ENCODE measurements around the gene GFOD1.

GFOD1 gene

DNA sequence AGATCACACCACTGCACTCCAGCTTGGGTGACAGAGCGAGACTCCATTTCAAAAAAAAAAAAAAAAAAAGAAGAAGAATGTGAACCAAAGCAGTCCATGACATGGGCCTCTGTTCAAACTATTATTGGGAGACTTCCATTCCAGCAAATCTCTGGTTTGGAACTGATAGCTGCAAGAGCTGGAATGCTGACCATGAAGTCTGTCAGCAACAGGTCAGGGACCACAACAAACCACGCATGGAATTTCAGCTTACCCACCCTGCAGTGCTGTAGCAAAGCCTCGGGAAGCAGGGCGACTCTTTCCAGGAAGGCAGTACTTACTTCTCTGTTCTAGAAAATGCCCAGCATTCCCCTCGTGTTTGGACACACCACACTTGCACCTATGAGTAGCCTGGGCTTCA lies 125.0 kb downstream of the GFOD1 start:
- no peak for DNase-seq (ENCODE audit: low spot score)
- TF ChIP-seq, protein P1, sequence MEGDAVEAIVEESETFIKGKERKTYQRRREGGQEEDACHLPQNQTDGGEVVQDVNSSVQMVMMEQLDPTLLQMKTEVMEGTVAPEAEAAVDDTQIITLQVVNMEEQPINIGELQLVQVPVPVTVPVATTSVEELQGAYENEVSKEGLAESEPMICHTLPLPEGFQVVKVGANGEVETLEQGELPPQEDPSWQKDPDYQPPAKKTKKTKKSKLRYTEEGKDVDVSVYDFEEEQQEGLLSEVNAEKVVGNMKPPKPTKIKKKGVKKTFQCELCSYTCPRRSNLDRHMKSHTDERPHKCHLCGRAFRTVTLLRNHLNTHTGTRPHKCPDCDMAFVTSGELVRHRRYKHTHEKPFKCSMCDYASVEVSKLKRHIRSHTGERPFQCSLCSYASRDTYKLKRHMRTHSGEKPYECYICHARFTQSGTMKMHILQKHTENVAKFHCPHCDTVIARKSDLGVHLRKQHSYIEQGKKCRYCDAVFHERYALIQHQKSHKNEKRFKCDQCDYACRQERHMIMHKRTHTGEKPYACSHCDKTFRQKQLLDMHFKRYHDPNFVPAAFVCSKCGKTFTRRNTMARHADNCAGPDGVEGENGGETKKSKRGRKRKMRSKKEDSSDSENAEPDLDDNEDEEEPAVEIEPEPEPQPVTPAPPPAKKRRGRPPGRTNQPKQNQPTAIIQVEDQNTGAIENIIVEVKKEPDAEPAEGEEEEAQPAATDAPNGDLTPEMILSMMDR (IDR thresholded peaks at IDR 0.05): no peak
- H3K27ac ChIP-seq: no peak overlapping the region
- H3K4me3 ChIP-seq: no peak overlapping the region

DNA sequence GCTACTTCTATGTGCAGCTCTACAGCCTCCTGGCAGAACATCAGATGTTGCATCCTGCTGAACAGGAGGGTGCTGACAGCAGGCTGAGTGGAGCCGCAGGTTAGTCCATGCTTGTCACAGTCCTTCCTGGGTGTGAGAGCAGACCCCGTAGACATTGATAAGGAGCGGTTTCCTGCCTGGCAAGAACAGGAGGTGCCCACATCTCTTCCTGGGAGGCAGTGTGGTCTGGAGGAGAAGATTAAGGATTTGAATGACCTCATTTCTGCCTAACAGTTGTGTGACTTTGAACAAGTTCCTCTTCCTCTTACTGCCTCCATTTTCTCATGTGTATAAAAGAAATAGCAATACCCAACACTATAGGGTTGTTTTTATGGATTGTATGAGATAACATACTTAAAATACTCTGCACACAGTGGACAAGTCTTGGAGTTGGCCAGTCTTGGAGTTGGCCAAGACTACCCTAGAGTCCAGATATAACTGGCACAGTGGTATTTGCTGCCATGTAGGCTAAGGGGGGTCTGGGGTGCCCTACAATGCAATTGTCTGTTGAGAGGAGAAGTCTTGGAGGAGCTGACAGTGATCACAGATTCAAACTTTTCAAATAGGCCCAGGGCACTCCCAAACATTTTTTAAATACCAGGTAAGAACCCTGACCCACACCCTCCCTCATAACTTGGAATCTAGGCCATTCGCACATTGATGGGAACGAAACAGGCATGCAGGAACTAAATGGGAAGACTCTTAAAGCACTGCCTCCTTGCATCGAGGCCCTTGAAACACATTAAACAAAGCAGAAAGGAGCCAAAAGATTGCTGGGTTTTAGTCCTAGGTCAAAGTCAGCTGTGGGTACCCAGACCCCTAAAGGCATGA lies 126.5 kb downstream of the GFOD1 start:
- DNase-seq (ENCODE audit: low spot score): no peak
- H3K27ac ChIP-seq: no peak overlapping the region
- H3K4me3 ChIP-seq: no peak overlapping the region
- TF ChIP-seq, protein P1 (IDR thresholded peaks at IDR 0.05): no peak

DNA sequence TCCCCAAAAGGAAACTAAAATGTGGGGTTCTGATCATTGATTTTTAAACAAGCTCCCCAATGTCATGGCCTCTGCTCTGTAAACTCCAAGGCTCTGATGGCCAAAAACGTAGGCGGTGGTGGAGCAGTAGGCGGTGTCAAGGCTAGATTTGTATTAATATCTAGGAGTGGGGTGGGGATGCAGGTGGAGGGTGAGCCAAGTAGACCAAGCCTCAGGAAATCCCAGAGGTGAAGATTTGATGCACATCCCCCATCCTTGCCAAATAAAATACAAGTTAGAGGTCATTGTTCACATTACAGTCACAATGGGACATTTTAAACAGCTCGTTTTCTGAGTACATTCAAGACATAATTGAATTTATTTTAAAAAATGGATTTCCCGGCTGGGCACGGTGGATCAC lies 128.1 kb downstream of the GFOD1 start:
- Histone ChIP-seq H3K27ac (no peak overlapping the region), H3K4me3 (no peak overlapping the region)
- TF ChIP-seq, protein P1 (IDR thresholded peaks at IDR 0.05): no peak
- DNase-seq (ENCODE audit: low spot score): no peak

DNA sequence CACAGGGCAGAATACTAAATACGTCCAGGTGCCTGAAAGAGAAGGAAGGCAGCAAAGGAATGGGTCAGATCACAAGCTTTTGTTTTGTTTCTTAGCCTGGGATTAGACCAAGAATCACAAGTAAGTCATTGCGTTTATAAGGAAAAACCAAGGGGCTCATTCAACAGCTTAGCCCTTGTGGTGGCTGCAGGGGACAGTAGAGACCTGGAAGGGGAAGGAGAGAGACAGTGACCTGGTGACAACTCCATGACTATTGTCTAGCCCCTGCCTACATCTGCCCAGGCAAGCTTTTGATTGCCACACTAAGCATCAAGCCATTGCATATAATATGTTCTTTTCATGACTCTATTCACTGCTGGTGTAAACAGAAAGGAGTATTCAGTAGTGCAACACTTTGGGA lies 128.9 kb downstream of the GFOD1 start:
- no peak overlapping the region for H3K27ac ChIP-seq
- DNase-seq (ENCODE audit: low spot score): no peak
- no peak overlapping the region for H3K4me3 ChIP-seq
- TF ChIP-seq, protein P1 (IDR thresholded peaks at IDR 0.05): no peak

DNA sequence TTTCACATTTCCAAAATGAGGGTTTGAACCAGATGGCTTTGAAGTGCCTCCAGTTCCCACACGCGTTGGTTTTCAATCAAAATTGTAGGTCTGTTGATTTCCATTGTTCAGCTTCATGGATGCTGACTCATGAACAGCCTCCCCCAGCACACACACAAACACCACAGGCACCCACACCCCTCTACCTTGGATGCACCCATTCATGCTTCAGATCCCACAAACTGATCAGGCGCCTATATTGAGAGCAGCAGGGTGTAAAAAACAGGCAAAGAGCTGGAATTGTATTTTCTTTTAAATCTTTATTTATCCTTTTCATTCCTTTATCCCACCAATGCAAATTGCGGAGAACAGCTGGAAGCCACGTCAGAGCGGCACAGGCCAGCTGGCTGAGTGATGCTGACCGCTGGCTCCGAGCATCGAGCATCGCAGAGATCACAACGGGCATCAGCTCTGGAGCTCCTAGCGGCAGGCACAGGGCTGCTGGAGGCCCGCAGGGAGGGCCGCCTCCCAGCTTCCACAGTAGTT lies 129.8 kb downstream of the GFOD1 start:
- Histone ChIP-seq H3K27ac (no peak overlapping the region), H3K4me3 (no peak overlapping the region)
- TF ChIP-seq, protein P1 (IDR thresholded peaks at IDR 0.05): no peak
- DNase-seq (ENCODE audit: low spot score): no peak

DNA sequence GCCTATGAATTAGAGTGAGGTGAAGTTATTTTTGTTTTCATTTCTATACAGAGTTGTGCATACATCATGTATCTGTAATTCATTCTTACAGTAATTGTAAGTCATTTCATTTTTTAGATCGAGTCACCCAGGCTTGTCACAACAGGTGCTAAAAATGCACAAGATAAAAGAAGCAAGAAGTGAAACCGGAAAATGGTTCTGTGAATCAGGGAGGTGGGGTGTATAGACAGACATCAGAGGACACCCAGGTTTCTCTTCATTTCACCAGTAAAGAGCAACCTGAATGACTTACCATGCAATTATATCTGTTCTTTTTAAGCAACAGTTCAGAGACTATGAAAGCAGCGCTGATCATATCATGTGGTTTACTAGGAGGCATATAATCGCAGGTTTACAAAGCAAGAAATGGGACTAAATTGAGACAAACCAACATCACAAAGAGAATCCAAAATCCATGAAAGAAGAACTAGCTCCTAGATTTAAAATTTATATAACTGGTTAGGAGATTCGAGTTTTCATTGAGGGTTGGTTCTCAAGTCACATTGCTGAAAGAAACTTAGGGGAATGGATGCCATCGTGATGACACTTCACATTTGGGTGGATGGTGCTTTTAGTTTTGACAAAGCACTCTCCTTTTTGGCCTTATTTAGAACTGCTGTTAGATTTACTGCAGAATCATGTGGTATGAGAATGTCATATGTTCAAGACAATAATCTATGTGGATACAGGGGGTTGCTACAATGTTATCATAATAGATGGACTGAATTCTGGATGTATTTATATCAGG lies 131.2 kb downstream of the GFOD1 start:
- Histone ChIP-seq H3K4me3 (no peak overlapping the region), H3K27ac (no peak overlapping the region)
- no peak for DNase-seq (ENCODE audit: low spot score)
- TF ChIP-seq, protein P1 (IDR thresholded peaks at IDR 0.05): no peak
